BLaER1 treated with 17β-estradiol and CSF1 and Interleukin-3, amounts not matched to agents 10 nM and 100 nM (cell line): ENCODE results near the gene IFNGR1.

ENCODE experiments used
- H3K27ac ChIP-seq, 11 experiments: shearing (Covaris generic); formaldehyde crosslinking; 2 replicates each; pipeline ENCODE4 v1.8.1; 2022
- H3K27me3 ChIP-seq, 11 experiments: shearing (Covaris generic); formaldehyde crosslinking; 2 replicates each; pipeline ENCODE4 v1.8.1; 2022
- H3K36me3 ChIP-seq, 11 experiments: shearing (Covaris generic); formaldehyde crosslinking; 2 replicates each; pipeline ENCODE4 v1.8.1; 2022
- H3K4me1 ChIP-seq, 10 experiments: shearing (Covaris generic); formaldehyde crosslinking; 2 replicates each; pipeline ENCODE4 v1.8.1; 2022
- H3K4me2 ChIP-seq, 11 experiments: shearing (Covaris generic); formaldehyde crosslinking; 2 replicates each; pipeline ENCODE4 v1.8.1; 2022
- H3K4me3 ChIP-seq, 10 experiments: shearing (Covaris generic); formaldehyde crosslinking; 2 replicates each; pipeline ENCODE4 v1.8.1; 2022
- H3K9ac ChIP-seq, 11 experiments: shearing (Covaris generic); formaldehyde crosslinking; 2 replicates each; pipeline ENCODE4 v1.8.1; 2022
- H3K9me3 ChIP-seq, 11 experiments: shearing (Covaris generic); formaldehyde crosslinking; replicated peaks in 1 of 11; 2 replicates each; pipeline ENCODE4 v1.8.1; 2022
- H4K20me1 ChIP-seq, 11 experiments: shearing (Covaris generic); formaldehyde crosslinking; 2 replicates each; pipeline ENCODE4 v1.8.1; 2022
- Cebpa-rat ChIP-seq, 11 experiments: shearing (Covaris generic); IDR thresholded peaks; 2 replicates each; pipeline ENCODE4 v1.8.1; 2022

IFNGR1 gene

DNA sequence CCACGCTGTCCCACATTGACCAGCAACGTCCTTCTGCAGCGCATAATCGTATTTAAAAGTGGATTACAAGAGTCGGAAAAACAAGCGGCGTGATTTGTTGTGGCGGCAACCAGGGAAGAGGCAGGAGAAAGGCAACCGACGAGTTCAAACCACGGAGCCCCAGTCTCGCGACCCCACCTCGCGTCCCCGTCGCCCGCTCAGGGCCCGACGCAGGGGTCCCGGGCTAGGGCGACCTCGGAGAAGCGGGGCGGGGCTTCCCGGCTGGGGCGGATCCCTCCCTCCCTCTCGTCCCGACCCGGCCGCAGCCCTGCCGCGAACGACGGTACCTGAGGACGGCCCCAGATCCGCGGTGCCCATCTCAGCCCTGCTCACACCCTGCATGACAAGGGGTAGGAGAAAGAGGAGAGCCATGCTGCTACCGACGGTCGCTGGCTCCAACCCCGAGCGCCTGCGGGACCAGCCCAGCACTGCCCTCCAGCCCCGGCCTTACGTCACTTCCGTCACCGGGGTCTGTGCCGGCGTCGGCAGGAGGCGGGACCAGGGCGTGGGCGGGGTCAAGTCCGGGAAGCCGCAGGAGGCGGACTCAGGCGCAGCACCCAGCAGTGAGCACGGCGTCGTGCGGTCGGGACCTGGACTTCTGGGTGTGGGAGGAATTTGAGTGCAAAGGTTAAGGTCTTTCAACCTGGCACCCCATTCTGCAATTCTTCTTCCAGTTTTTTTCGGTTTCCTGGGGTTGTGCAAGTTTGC, at the start of gene IFNGR1:
Gene IFNGR1, minus strand, starts transcription at position 469 of the 747 bp plus-strand sequence. Its CDS starts 58 bp downstream, at position 411.
- Histone ChIP-seq H3K9me3 (peaks cover 0 to 17% (median 6%) of the 10 kb centered on the region in 11 experiments; a peak in 9 of 22 replicates), H3K27me3 (no peaks in the 10 kb centered on the region), H3K27ac (peak within 1 kb of the TSS; percentile 83 to 99 (median 93)), H3K9ac (peak within 1 kb of the TSS; percentile 87 to 99 (median 93)), H3K36me3 (peaks cover 13 to 36% (median 20%) of the 10 kb centered on the region in 11 experiments; a peak in 20 of 22 replicates), H4K20me1 (peaks cover 18 to 41% (median 29%) of the 10 kb centered on the region in 11 experiments; a peak in 18 of 22 replicates), H3K4me2 (peak within 1 kb of the TSS; percentile 70 to 99 (median 88)), H3K4me3 (peak within 1 kb of the TSS; percentile 67 to 95 (median 90)), H3K4me1 (peaks cover 57 to 83% (median 68%) of the 10 kb centered on the region in 10 experiments)
- no peak for TF ChIP-seq Cebpa-rat (IDR thresholded peaks at IDR 0.05)

DNA sequence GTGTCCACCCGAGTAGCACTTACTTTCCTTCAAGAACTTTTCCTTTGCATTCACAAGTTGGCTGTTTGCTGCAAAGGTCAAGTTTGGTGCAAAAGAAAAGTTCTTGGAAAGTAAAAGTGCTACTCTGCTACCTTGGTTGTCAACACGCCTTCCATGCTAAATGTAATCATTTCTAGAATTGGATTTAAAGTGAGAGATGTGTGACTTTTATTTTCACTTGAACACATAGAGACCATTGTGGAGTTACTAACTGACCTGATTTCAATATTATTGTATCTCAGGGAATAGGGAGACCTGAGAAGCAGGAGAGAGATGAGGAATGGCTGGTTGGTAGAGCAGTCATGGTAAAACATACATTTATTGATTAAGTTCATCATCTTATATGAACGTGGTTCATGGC, 49.7 kb upstream of the IFNGR1 start:
- Histone ChIP-seq H3K4me2 (no peak overlapping the region), H3K27ac (no peak overlapping the region), H3K9ac (no peak overlapping the region), H3K27me3 (no peaks in the 10 kb centered on the region), H3K4me3 (no peak overlapping the region), H3K36me3 (no peaks in the 10 kb centered on the region), H3K9me3 (peaks cover 5 to 32% (median 10%) of the 10 kb centered on the region in 11 experiments; a peak in 17 of 22 replicates), H4K20me1 (no peaks in the 10 kb centered on the region), H3K4me1 (peaks cover 0 to 42% (median 15%) of the 10 kb centered on the region in 10 experiments; a peak in 14 of 20 replicates)
- no peak for TF ChIP-seq Cebpa-rat (IDR thresholded peaks at IDR 0.05)

DNA sequence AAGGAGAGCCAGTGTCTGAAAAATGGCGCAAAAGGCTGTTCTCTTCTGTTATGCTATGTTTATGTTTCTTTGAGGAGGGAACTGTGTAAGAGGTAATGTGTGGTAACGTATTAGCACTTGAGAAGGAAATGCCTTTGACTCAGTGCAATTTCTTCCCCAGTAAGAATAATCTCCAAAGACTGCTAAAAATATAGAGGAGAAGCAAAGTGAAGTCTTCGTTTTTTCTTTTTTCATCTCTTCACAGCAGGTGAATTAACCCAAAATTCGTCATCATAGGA, 47.1 kb upstream of the IFNGR1 start:
- H3K4me2 ChIP-seq: peak overlapping the region in 7 of 11 experiments; percentile 5 to 33 (median 14); a peak in 5 of 22 replicates
- H3K4me1 ChIP-seq: peaks cover 20 to 40% (median 29%) of the 10 kb centered on the region in 10 experiments
- H3K27me3 ChIP-seq: no peaks in the 10 kb centered on the region
- H3K27ac ChIP-seq: no peak overlapping the region
- no peak overlapping the region for H3K4me3 ChIP-seq
- no peaks in the 10 kb centered on the region for H4K20me1 ChIP-seq
- peaks cover 5 to 37% (median 11%) of the 10 kb centered on the region in 11 experiments; a peak in 17 of 22 replicates for H3K9me3 ChIP-seq
- no peak overlapping the region for H3K9ac ChIP-seq
- H3K36me3 ChIP-seq: no peaks in the 10 kb centered on the region
- TF ChIP-seq Cebpa-rat (IDR thresholded peaks at IDR 0.05): no peak

DNA sequence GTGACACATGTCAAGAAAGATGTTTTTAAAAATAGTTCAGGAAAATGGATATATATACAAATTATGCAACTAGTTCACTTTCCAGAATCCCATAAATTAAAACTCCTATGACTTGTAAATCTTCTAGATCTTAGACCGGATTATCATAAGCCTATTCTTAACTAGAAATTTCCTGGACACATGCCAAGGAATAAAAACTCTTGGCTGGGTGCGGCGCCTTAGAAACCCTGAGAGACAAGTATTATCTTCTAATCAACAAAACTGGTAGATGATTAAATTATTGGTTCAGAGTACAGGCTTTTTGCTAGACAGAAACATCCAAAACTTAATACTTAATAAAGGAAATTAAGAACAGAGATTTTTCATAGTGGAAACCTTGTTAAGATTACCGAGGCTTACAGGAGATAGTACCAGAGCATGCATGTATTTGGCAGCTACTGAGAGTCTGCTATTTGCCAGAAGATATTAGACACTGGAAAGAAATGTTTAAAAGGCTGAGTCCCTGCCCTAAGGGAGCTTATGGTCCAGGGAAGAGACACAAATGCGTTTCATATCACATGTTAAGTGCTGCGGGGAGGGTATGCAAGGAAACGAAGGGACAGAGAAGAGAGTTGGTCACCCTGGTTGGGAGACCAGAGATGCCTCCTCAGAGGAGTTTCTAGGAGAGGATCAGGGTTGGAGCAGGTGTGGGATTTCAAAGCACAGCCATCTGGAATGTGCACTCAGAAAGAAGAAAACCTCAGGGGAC, 46.5 kb upstream of the IFNGR1 start:
- Histone ChIP-seq H3K9me3 (peaks cover 5 to 37% (median 11%) of the 10 kb centered on the region in 11 experiments; a peak in 18 of 22 replicates), H4K20me1 (no peaks in the 10 kb centered on the region), H3K4me2 (peak overlapping the region in 7 of 11 experiments; percentile 5 to 33 (median 14); a peak in 5 of 22 replicates), H3K4me1 (peaks cover 20 to 40% (median 29%) of the 10 kb centered on the region in 10 experiments), H3K27me3 (no peaks in the 10 kb centered on the region), H3K36me3 (no peaks in the 10 kb centered on the region), H3K4me3 (no peak overlapping the region), H3K27ac (no peak overlapping the region), H3K9ac (no peak overlapping the region)
- no peak for TF ChIP-seq Cebpa-rat (IDR thresholded peaks at IDR 0.05)

DNA sequence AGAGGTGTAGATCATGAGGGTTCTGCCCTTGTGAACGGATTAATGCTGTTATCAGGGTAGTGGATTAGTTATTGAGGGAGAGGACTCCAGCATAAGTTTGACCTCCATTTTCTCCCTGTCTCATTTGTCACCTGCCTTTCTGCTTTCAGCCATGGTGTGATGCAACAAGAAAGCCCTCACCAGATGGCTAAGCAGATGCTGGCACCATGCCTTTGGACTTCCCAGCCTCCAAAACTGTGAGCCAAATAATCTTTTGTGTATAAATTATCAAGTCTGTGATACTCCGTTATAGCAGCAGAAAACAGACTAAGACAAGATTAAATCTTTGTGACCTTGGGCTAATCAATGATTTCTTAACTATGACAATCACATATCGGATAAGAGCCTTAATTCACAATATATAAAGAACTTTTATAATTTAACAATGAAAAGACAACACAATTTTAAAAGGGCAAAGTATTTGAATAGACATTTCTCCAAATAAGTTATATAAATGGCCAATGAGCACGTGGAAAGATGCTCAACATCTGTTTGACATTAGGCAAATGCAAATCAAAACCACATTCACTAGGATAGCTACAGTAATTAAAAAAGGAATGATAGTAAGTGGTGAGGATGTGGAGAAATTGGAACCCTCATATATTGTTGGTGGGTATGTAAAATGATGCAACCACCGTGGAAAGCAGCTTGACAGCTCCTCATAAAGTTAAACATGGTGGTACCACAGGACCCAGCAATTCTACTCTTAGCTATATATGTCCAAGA, 45.3 kb upstream of the IFNGR1 start:
- Histone ChIP-seq H3K9ac (no peak overlapping the region), H3K4me2 (no peak overlapping the region), H3K27me3 (no peaks in the 10 kb centered on the region), H3K27ac (no peak overlapping the region), H4K20me1 (no peaks in the 10 kb centered on the region), H3K4me3 (no peak overlapping the region), H3K4me1 (peaks cover 26 to 44% (median 33%) of the 10 kb centered on the region in 10 experiments), H3K36me3 (no peaks in the 10 kb centered on the region), H3K9me3 (peaks cover 5 to 46% (median 14%) of the 10 kb centered on the region in 11 experiments; a peak in 19 of 22 replicates)
- TF ChIP-seq Cebpa-rat (IDR thresholded peaks at IDR 0.05): no peak

DNA sequence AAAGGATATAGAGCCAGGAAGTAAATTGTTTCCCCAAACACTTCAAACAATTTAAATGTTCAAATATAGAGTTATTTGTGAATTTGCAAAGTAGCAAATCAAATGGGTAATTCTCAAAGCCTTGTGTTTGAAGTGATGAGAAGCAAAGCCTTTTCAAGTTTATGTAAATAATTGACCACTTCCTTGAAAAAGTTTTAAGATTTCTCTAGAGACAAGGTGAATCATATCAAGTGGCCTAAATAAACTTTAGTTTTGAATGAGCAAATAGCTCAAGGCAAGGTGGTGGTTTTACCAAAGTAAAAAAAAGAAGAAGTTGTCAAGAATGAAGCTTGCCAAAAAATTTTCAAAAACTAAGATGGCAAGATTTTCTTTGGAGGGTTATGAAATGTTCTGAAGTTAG, 42.6 kb upstream of the IFNGR1 start:
- peaks cover 14 to 65% (median 37%) of the 10 kb centered on the region in 11 experiments; a peak in 21 of 22 replicates for H3K9me3 ChIP-seq
- peak overlapping the region in 10 of 11 experiments; percentile 57 to 82 (median 70); a peak in 18 of 22 replicates for H3K4me2 ChIP-seq
- H3K36me3 ChIP-seq: no peaks in the 10 kb centered on the region
- no peaks in the 10 kb centered on the region for H4K20me1 ChIP-seq
- H3K4me3 ChIP-seq: no peak overlapping the region
- no peaks in the 10 kb centered on the region for H3K27me3 ChIP-seq
- TF ChIP-seq Cebpa-rat (IDR thresholded peaks at IDR 0.05): no peak
- peak overlapping the region in 10 of 11 experiments; percentile 55 to 76 (median 66); a peak in 21 of 22 replicates for H3K27ac ChIP-seq
- peaks cover 26 to 52% (median 33%) of the 10 kb centered on the region in 10 experiments for H3K4me1 ChIP-seq
- H3K9ac ChIP-seq: peak overlapping the region in 2 of 11 experiments; percentile 8 to 44; a peak in 3 of 22 replicates

DNA sequence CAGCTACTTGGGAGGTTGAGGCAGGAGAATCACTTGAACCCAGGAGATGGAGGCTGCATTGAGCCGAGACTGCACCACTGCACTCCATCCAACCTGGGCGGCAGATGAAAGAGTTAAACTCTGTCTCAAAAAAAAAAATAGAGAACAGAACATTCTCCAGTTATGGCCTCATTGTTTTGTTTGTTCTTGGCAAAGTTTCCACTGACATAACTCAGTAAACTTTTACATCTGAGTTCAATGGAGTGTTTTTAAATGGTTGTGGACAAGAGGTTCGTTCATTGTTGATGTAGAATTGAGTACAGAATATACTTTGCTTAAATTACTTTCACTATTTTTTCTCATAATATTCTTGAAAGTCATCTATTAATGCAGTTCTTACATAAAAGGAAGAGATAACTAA, 42.2 kb upstream of the IFNGR1 start:
- Histone ChIP-seq H3K27me3 (no peaks in the 10 kb centered on the region), H3K9ac (peak overlapping the region in 4 of 11 experiments; percentile 6 to 44 (median 18); a peak in 4 of 22 replicates), H3K27ac (peak overlapping the region in 10 of 11 experiments; percentile 55 to 76 (median 66); a peak in 21 of 22 replicates), H3K36me3 (no peaks in the 10 kb centered on the region; a peak in 1 of 22 replicates), H3K4me1 (peaks cover 26 to 50% (median 32%) of the 10 kb centered on the region in 10 experiments), H4K20me1 (no peaks in the 10 kb centered on the region), H3K4me2 (peak overlapping the region; percentile 57 to 82 (median 69)), H3K4me3 (no peak overlapping the region), H3K9me3 (peaks cover 17 to 65% (median 39%) of the 10 kb centered on the region in 11 experiments)
- TF ChIP-seq Cebpa-rat (IDR thresholded peaks at IDR 0.05): no peak

DNA sequence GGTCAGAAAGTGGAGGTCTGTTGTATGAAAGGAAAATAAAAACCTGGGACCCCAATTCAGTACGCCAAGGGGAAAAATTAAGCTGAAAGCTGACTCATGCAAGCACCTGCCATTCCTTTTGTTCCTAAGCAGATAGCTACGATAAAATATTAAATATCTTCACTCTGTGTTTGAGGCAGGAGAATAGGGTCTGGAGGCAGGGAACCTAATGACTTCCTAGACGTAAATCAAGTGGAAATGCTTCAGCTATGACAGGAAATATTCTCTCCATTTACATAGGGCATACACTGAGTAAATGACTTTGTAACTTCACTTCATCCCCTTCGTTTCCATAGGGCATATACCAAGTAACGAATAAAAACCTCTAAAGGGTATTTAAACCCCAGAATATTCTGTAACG, 41.0 kb upstream of the IFNGR1 start:
- no peak for TF ChIP-seq Cebpa-rat (IDR thresholded peaks at IDR 0.05)
- Histone ChIP-seq H3K4me1 (peaks cover 23 to 44% (median 31%) of the 10 kb centered on the region in 10 experiments), H3K9ac (no peak overlapping the region), H4K20me1 (no peaks in the 10 kb centered on the region), H3K27ac (peak overlapping the region in 5 of 11 experiments; percentile 60 to 72 (median 64); a peak in 2 of 22 replicates), H3K4me2 (peak overlapping the region in 8 of 11 experiments; percentile 61 to 81 (median 70); a peak in 5 of 22 replicates), H3K27me3 (no peaks in the 10 kb centered on the region), H3K36me3 (peaks cover 0 to 3% (median 0%) of the 10 kb centered on the region in 11 experiments; a peak in 1 of 22 replicates), H3K9me3 (peaks cover 29 to 70% (median 48%) of the 10 kb centered on the region in 11 experiments), H3K4me3 (no peak overlapping the region)
